ENCODE data around the gene GLRX2. TPM values are rescaled to one million over a fixed set of nuclear protein-coding genes. Genes with fewer than 3 reads are reported as not detected.

GLRX2 gene
- total RNA-seq, 1 donor from 2014 or later: 24.3 TPM

DNA sequence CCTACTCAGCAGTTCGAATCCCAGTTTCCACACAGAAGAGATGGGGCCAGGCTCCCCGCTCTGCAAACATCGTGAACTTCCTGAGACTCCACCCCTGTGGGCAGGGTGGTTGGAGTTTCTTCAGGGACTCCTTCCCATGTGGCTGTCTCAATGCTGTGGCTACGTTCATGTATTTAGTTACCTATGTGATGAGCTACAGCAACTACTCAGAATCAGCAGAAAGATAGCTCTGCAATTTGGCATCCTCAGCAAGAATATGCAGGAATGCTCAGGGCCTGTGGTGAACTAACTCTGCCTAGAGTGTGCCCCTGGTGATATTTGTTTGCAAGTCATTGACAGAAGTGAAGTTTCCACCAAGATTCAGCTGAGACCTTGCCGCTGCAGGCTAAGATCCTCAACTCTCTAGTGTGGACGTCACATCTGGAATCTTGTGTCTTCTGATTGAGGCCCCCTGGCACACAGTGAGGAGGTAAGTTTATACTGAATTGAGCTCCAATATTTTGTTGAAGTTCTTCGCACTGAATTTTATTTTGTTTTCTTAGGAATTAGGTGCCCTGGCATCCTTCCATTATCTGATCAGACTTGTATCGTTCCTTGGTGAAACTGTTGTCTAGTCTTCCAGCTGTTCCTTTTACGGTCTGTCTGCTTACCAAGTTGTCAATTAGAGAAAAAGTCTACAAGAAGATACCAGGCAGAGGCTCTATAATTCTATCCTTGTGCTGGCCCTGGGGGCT is 8.2 kb upstream of the GLRX2 start:
- intact Hi-C loops (cut with micrococcal nuclease): no loop called here

DNA sequence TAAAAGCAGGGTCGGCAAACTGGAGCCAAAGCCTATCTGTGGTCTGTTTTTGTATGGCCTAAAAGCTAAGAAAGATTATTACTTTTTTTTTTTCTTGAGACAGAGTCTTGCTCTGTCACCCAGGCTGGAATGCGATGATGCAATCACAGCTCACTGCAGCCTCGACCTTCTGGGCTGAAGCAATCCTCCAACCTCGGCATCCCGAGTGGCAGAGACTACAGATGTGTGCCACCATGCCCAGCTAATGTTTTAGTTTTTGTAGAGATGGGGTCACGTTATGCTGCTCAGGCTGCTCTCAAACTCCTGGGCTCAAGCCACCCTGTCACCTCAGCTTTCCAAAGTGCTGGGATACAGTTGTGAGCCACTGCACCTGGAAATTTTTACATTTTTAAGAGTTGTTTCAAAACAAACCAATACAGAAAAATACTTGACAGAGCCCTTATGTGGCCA is 6.5 kb upstream of the GLRX2 start:
- intact Hi-C loops (cut with micrococcal nuclease): no loop called here

- intact Hi-C loops (cut with micrococcal nuclease): no loop called here
Measured at GRCh38 chr1:193110864-193111263, 5.7 kb upstream of the GLRX2 start.

DNA sequence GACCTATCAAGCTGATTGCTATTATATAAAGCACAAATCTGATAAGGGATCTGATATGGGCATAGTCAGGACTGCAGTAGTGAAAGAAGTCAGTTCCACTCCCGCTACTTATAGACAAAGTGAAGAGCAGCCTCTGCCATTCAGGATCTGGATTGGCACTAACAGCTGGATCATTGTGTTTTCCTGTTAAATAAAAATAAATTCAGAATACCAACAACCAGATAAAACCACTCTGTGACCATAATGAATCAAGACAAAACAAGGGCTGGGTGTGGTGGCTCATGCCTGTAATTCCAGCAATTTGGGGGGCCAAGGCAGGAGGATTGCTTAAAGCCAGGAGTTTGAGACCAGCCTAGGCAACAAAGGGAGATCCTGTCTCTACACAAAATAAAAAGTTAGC is 5.0 kb upstream of the GLRX2 start:
- intact Hi-C loops (cut with micrococcal nuclease): no loop called here

DNA sequence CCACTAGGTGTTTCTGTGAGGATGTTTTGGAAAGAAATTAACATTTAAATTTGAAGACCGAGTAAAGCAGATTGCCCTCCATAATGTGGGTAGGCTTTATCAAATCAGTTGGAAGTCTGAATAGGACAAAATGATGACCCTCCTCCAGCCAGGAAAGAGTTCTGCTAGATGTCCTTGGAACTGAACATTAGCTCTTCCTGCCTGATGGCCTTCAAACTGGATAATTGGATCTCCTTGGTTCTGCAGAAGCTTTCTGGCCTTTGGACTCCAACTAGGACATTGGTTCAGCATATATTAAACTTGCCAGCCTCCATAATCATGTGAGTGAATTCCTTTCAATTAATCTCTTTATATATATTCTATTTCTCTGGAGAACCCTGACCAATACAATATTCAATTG is 4.4 kb upstream of the GLRX2 start:
- intact Hi-C loops (cut with micrococcal nuclease): loop anchor here (5.0 kb wide), 1 partner anchor 302 kb away; the partner anchor contains the start of gene RGS2

GRCh38 chr1:193108471-193108870 is 3.3 kb upstream of the GLRX2 start:
- intact Hi-C loops (cut with micrococcal nuclease): loop anchor here (5.0 kb wide), 1 partner anchor 301 kb away; the partner anchor contains the start of gene RGS2

- intact Hi-C loops (cut with micrococcal nuclease): loop anchor here (1.0 to 5.0 kb wide), 3 partner anchors 17 to 298 kb away; partner anchors contain the start of genes CDC73, RGS2, RO60 and UCHL5
Measured at GRCh38 chr1:193105821-193106177, 585 bp upstream of the GLRX2 start.

GRCh38 chr1:193104502-193104906 is 710 bp downstream of the GLRX2 start:
- intact Hi-C loops (cut with micrococcal nuclease): no loop called here

- intact Hi-C loops (cut with micrococcal nuclease): no loop called here
Measured at GRCh38 chr1:193103759-193104501, 1.3 kb downstream of the GLRX2 start.

DNA sequence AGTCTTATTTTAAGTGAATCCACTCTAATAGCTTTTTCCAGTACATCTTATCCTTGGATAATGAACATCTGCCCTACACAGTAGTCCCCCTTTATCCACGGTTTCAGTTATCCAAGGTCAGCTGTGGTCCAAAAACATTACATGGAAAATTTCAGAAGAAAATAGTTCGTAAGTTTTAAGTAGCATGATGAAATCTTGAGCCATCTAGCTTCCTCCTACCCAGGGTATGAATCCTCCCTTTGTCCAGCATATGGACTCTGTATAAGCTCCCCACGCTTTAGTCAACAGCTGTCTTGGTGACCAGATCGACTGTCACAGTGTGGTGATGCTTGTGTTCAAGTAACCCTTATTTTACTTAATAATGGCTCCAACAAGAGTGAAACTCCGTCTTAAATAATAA is 2.6 kb downstream of the GLRX2 start:
- intact Hi-C loops (cut with micrococcal nuclease): no loop called here

DNA sequence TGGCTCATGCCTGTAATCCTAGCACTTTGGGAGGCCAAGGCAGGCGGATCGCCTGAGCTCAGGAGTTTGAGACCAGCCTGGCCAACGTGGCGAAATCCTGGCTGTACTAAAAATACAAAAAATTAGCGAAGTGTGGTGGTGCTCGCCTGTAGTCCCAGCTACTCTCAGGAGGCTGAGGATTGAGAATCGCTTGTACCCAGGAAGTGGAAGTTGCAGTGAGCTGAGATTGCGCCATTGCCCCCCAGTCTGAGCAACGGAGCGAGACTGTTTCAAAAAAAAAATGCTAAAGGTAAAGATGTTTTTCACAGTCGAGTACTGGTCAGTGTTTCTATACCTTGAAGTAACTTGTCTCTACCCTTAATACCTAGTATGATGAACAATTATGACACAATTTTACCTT is 11.1 kb downstream of the GLRX2 start:
- intact Hi-C loops (cut with micrococcal nuclease): no loop called here

DNA sequence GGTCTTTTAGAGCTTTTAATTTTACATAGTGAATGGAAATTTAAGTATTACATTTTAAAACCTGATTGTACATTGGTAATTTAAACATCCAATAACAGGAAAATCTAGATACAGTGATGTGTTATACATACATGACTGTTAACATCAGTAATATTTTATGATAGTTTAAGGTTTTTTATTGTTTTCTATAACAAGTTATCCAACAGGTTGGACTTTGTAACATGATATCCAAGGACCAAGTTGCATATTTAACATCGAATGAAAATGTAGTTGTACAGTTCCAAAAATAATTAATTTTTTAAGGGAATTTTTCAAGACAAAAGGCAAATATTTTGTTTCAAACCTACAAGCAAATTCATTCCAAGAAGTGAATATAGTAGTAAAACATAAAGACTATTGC is 14.3 kb downstream of the GLRX2 start:
- intact Hi-C loops (cut with micrococcal nuclease): no loop called here

DNA sequence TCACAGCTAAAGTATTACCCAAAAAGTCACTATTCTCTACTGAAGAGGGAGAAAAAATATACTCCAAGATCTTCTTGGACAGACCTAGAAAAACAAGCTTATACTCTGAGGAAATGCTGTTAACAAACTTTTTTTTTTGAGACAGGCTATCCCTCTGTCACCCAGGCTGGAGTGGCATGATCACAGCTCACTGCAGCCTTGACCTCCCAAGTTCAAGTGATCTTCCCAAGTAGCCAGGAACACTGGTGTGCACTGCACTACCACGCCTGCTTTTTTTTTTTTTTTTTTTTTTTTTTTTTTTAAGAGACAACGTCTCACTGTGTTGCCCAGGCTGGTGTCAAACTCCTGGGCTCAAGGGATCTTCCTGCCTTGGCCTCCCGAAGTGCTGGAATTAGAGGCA is 17.3 kb downstream of the GLRX2 start:
- intact Hi-C loops (cut with micrococcal nuclease): no loop called here

- intact Hi-C loops (cut with micrococcal nuclease): no loop called here
Measured at GRCh38 chr1:193086342-193086741, 18.9 kb downstream of the GLRX2 start.

DNA sequence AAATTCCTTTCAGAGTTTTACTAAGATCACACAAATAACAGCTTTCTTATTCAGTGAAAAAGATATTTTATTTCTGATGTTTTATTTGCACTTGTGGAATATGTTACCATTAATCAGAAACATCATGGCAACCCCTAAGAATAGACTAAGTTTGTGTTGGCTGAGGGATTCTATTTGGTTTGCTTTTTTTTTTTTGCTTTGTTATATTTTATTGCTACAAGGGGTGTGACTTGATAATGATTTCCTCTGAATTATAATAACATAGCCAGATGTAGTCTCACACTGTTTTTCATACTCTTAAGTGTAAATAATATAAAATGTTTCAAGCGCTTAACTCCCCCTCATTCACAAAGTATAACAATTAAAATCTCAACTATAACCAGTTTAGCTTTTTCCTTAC is 20.0 kb downstream of the GLRX2 start:
- intact Hi-C loops (cut with micrococcal nuclease): no loop called here

GRCh38 chr1:193083365-193084088 is 21.7 kb downstream of the GLRX2 start:
- intact Hi-C loops (cut with micrococcal nuclease): no loop called here

GRCh38 chr1:193079187-193079586 is 26.0 kb downstream of the GLRX2 start:
- intact Hi-C loops (cut with micrococcal nuclease): no loop called here

DNA sequence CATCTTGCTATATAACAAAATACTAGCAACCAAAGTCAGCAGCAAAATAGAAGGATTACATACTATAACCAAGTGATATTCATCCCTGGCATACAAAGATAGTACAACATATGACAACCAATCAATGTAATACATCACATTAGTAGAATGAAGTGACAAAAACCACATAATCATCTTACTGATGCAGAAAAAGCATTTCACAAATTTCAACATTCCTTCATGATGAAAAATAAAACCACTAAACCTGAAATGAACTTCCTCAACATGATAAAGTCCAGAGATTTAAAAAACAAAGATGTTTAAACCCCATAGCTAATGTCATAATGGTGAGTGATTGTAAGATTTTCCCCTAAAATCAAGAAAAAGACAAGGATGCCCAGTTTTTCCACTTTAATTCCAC is 27.2 kb downstream of the GLRX2 start:
- intact Hi-C loops (cut with micrococcal nuclease): no loop called here

DNA sequence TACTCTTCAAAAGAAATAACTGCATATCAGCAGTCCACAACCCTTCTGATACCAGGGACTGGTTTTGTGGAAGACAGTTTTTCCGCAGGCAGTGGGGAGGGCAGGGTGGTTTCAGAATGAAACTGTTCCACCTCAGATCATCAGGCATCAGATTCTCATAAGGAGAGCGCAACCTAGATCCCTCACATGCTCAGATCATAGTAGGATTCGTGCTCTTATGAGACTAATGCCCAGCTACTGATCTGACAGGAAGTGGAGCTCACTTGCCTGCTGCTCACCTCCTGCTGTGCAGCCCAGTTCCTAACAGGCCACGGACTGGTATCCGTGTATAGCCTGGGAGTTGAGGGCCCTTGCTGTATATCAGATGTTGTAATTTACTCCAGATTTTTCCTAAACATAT is 34.3 kb downstream of the GLRX2 start:
- intact Hi-C loops (cut with micrococcal nuclease): loop anchor here (1.0 kb wide), 1 partner anchor 10 kb away; no protein-coding TSS in a partner anchor

GRCh38 chr1:193070386-193070753 is 34.8 kb downstream of the GLRX2 start:
- intact Hi-C loops (cut with micrococcal nuclease): loop anchor here (1.0 kb wide), 1 partner anchor 9 kb away; no protein-coding TSS in a partner anchor

DNA sequence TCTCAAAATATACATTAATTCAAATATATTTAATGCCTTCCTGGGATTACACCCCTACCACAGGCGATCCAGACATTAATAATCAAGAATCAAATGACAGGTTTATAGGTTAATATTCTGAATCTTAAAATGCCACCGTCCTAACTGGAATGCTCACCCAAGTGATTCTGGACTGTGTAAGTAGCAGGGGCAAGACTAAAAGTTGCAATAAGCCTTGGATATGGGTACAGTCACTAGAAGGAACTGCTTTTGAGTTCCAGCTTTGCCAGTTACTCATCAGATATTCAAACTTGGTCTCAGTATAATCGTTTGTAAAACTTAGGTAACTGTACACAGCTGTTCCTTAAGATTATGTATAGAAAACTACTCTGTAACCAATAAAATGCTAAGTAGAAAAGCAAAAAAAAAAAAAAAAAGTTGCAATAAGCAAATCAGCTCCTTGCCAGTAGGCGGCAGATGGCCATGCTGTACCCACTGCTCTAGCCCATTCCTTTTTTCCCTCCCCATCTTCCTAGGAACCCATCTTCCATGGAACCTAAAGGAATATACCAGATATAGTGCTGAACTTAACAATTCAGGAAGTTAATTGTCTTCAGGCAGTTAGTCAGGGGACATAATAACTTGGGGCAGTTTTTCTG is 35.3 kb downstream of the GLRX2 start:
- intact Hi-C loops (cut with micrococcal nuclease): loop anchor here (1.0 kb wide), 1 partner anchor 9 kb away; no protein-coding TSS in a partner anchor
